SW 1271 (cell line): ENCODE measurements around the gene AQP7.
A peak's percentile ranks its signal among the peaks of the same experiment; 100 is the strongest.
"Not testable (repeated sequence)": the region's sequence is repeated elsewhere in the genome, so short reads cannot be mapped to it uniquely, and the experiment has no call there.

Source experiments
- DNase-seq, 2 experiments: peaks; one replicate each; lab custom pipeline; 2025; lab: John Stamatoyannopoulos, UW

The AQP7 gene

DNA sequence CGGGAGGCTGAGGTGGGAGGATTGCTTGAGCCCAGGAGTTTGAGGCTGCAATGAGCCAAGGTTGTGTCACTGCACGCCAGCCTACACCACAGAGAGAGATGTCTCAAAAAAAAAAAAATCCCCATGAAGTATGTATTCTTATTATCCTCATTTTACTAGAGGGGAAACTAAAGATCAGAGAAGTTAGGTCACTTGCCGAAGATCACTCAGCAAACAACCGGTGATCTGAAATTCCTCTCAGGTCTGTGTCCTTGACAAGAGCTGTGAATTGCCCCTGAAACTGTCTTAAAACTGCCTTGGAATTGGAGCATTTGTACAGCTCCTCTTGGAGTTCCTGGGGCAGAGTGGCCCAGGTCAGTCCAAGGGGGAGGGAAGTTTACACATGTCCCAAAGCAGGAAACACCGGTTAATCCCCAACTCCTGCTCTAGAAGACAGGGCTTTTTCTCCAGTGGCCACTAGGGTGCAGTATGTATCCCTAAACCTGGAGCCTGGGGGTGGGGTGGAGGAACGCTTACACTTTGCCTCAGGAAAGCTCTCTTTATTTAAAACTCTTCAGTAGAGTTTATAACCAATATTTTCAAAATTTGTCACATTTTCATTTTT is 27.6 kb downstream of the AQP7 start:
- peak in 1 of 2 experiments; percentile 45 for DNase-seq

DNA sequence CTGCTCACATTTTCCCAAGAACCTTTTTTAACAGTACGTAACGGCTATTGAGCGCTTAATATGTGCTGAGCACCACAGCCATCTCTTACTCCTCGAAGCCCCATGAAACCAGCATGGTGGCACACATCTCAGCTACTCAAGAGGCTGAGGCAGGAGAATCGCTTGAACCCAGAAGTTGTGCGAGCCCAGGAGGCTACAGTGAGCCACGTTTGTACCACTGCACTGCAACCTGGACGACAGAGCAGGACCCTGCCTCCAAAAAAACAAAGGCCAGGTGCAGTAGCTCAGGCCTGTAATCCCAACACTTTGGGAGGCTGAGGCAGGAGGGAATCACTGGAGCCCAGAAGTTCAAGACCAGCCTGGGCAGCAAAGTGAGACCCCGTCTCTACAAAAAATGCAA is 28.2 kb downstream of the AQP7 start:
- no peak for DNase-seq

DNA sequence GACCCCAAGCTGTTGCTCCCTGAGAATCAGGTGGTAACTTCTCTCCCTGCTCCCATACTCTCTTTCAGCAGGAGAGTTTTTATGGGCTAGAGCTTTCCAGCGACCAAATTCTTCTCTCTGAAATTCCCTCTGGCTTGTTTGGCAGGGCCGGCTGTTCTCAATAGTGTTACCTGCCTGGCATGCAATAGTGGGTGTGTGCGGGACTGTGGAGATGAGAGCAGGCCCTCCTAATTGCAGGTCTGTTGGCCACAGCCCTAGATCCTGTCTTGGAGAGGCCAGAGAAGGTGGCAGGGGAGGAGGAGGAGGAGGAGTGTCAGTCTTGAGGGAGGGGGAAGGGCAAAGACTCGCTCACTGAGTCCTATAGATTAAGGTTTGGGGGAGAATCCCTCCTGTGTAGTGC is 29.5 kb downstream of the AQP7 start:
- DNase-seq: no peak

DNA sequence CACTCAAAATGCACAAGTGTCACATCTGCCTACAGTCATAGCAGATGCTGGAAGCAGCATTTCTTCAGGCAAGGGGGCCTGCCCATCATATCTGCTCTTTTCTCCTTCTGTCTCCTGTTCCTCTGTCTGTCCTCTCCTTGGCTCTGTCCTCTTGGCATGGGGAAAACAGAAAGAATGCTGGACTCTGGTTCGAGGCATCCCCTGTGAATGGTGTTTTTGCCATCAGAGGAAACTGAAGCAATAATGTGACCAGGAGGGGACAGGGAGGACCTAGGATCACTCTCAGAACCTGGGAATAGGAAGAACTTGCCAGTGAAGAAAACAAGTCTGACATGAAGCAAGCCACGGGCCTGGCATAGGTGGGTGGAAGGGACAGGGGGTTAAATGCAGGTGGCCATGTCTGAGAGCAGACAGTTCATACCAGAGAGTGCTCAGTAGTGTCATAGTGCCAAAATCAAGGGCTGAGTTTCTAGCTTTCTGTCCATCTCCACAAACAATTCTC is 35.3 kb downstream of the AQP7 start:
- DNase-seq: no peak

DNA sequence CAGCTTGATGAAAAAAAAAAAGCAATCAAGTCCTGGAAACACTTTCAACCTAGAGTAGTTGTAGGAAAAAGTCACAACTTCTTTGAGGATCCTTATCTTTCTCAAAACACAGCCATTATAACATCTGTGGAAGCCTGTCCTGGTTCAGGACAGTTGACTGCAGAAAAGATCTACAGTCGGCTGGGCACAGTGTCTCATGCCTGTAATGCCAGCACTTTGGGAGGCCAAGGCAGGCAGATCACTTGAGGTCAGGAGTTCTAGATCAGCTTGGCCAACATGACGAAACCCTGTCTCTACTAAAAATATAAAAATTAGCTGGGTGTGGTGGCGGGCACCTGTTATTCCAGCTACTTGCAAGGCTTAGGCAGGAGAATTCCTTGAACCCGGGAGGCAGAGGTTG is 37.6 kb downstream of the AQP7 start:
- not testable (repeated sequence) for DNase-seq

GRCh38 chr9:33364127-33364526 is 38.2 kb downstream of the AQP7 start:
- DNase-seq: no peak

DNA sequence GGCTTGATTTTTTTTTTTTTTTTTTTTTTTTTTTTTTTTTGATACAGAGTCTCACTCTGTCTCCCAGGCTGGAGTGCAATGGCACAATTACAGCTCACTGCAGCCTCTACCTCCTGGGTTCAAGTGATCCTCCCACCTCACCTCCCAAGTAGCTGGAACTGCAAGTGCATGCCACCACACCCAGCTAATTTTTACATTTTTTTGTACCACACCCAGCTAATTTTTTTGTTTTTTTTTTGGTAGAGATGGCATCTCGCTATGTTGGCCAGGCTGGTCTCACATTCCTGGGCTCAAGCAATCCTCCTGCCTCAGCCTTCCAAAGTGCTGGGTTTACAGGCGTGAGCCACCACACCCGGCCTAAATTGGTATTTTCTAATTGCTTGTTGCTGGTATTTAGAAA is 43.7 kb downstream of the AQP7 start:
- DNase-seq: not testable (repeated sequence)

DNA sequence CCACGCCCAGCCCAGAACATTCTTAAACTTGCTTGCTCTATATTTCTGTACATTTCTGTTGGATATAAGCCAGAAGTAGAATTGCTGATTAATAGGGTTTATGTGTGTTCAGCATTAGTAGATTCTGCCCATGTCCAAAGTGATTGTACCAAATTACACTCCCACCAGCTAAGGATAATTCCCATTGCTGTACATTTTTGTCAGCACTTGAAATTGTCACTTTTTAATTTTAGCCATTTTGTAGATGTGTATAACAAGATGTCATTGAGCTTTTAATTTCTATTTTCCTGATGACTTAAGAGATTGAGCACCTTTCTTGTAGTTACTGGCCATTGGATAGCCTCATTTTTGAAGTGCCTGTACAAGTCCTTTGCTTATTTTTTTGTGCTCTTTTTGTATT is 46.4 kb downstream of the AQP7 start:
- no peak for DNase-seq

GRCh38 chr9:33354651-33355211 is 47.6 kb downstream of the AQP7 start:
- no peak for DNase-seq

- DNase-seq: no peak
Measured at GRCh38 chr9:33351547-33351946, 50.8 kb downstream of the AQP7 start.

GRCh38 chr9:33350310-33350709 is 52.1 kb downstream of the AQP7 start:
- DNase-seq: peak in 1 of 2 experiments; percentile 24

- no peak for DNase-seq
Measured at GRCh38 chr9:33349743-33350142, 52.6 kb downstream of the AQP7 start.

GRCh38 chr9:33348998-33349397 is 53.4 kb downstream of the AQP7 start:
- no peak for DNase-seq

DNA sequence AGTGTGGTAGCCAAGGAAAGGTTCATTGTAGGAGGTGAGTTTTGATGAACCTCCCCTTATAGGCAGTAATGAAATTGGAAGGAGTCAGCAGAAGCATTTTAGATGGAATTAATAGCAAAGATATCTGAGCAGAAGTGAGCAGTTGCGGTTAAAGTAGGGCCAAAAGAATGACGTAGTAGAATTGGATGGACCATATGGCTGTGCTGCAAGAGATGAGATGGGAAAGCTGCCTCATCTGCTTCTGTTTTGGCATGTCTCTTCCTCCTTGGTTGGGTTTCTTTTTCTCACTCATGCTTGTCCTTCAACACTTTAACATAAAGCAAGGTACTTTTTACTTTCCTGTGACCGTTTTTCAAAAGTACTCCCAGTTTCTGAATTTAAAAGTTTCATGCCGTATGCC is 55.8 kb downstream of the AQP7 start:
- no peak for DNase-seq

- no peak for DNase-seq
Measured at GRCh38 chr9:33344145-33344544, 58.2 kb downstream of the AQP7 start.

DNA sequence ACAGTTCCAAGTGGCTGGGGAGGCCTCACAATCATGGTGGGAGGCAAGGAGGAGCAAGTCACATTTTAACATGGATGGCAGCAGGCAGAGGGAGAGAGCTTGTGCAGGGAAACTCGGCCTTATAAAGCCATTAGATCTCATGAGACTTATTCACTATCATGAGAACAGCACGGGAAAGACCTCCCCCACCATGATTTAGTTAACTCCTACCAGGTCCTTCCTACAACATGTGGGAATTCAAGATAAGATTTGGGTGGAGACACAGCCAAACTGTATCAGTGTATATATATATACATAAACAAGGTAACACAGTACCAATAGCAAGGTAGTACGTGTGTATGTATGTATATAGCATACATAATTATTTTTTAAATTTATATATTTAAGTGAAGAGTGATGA is 61.2 kb downstream of the AQP7 start:
- DNase-seq: no peak

GRCh38 chr9:33340186-33340585 is 62.2 kb downstream of the AQP7 start:
- no peak for DNase-seq
